Parietal lobe (tissue), 1 donor: ENCODE results near the gene UGT1A6. TPM values are rescaled to one million over a fixed set of nuclear protein-coding genes. Genes with fewer than 3 reads are reported as not detected.

Experiments used
- total RNA-seq: library from RNA; depleted of rRNA; stranded (reverse); fragments of >200 nt; gene quantifications from one replicate; pipeline ENCODE4 v1.2.3, GENCODE V29; 2014

The UGT1A6 gene
- not detected for total RNA-seq

GRCh38 chr2:233692648-233693047 lies at the start of gene UGT1A6:
TSS of gene UGT1A6 (plus strand) at chr2:233692890. CDS start at chr2:233693005, 115 bp downstream.

GRCh38 chr2:233671290-233672161 lies 21.2 kb upstream of the UGT1A6 start, which contains the start of gene UGT1A9:
TSS of gene UGT1A9 (plus strand) at chr2:233671898. CDS start at chr2:233671935, 37 bp downstream.

GRCh38 chr2:233681521-233682099 lies 11.1 kb upstream of the UGT1A6 start, which contains the start of gene UGT1A7:
TSS of gene UGT1A7 (plus strand) at chr2:233681901. CDS start at chr2:233681938, 37 bp downstream.

GRCh38 chr2:233712611-233713261 lies 20.0 kb downstream of the UGT1A6 start, which contains the start of gene UGT1A5:
TSS of gene UGT1A5 (plus strand) at chr2:233712907. CDS start at chr2:233712992, 85 bp downstream.

GRCh38 chr2:233718552-233718951 lies 25.9 kb downstream of the UGT1A6 start, which contains the start of gene UGT1A4:
TSS of gene UGT1A4 (plus strand) at chr2:233718736. CDS start at chr2:233718821, 85 bp downstream.

GRCh38 chr2:233728723-233729301 lies 36.1 kb downstream of the UGT1A6 start, which contains the start of gene UGT1A3:
TSS of gene UGT1A3 (plus strand) at chr2:233729042. CDS start at chr2:233729127, 85 bp downstream.

GRCh38 chr2:233760043-233760442 lies 67.4 kb downstream of the UGT1A6 start, which contains the start of gene UGT1A1:
TSS of gene UGT1A1 (plus strand) at chr2:233760270. CDS start at chr2:233760288, 18 bp downstream.

GRCh38 chr2:233778030-233778429 lies 85.3 kb downstream of the UGT1A6 start, which contains the start of gene MROH2A:
TSS of gene MROH2A (plus strand) at chr2:233778330. CDS start at chr2:233779359, 1,029 bp downstream.

Other genes with a start within 250 kb of the UGT1A6 start
- 21.0 TPM for gene USP40, start 126.1 kb upstream of the UGT1A6 start, total RNA-seq
- gene UGT1A8, start 75.3 kb upstream of the UGT1A6 start, total RNA-seq: not detected
- gene UGT1A10, start 56.4 kb upstream of the UGT1A6 start, total RNA-seq: not detected
- gene UGT1A9, start 21.0 kb upstream of the UGT1A6 start, total RNA-seq: not detected
- not detected for gene UGT1A7, start 11.0 kb upstream of the UGT1A6 start, total RNA-seq
- not detected for gene UGT1A5, start 20.0 kb downstream of the UGT1A6 start, total RNA-seq
- not detected for gene UGT1A4, start 25.8 kb downstream of the UGT1A6 start, total RNA-seq
- not detected for gene UGT1A3, start 36.2 kb downstream of the UGT1A6 start, total RNA-seq
- gene UGT1A1, start 67.4 kb downstream of the UGT1A6 start, total RNA-seq: not detected
- gene MROH2A, start 85.4 kb downstream of the UGT1A6 start, total RNA-seq: not detected
- gene HJURP, start 161.6 kb downstream of the UGT1A6 start, total RNA-seq: 3.8 TPM
- not detected for gene TRPM8, start 224.5 kb downstream of the UGT1A6 start, total RNA-seq